ENCODE measurements around the gene SSR2. TPM values are rescaled to one million over a fixed set of nuclear protein-coding genes. Genes with fewer than 3 reads are reported as not detected.
"Not testable (repeated sequence)": the region's sequence is repeated elsewhere in the genome, so short reads cannot be mapped to it uniquely, and the experiment has no call there.

The SSR2 gene
- total RNA-seq, 2 experiments from 2014 or later, result 143 to 197 TPM

DNA sequence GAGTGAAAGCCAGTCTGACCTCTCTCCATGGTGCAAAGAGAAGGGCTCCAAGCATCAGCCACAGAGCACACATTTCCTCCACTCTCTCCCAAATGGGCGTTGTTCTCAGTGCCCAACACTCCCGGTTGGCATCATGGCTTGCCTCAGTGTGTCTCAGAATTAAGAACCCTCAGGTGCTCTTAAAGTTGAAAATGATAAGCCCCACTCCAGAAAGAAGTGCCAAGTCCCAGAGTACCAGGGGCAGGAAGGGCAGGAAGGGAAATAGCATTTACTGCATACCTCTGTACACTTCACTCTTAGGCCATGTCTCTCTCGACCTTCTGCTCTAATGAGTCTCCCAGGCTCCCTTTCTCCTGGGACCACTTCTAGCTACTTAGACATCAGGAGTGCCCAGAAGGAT, 27.2 kb downstream of the SSR2 start:
- DNase-seq (no peak), ATAC-seq (no peak)
- Mint-ChIP-seq H3K27ac (no peak overlapping the region), H3K4me1 (peaks cover 15% of the 10 kb centered on the region), H3K9me3 (ENCODE audit: low read depth) (no peaks in the 10 kb centered on the region), H3K4me3 (no peak overlapping the region), H3K27me3 (no peaks in the 10 kb centered on the region), H3K36me3 (ENCODE audit: low read depth) (no peaks in the 10 kb centered on the region)
- POLR2A ChIA-PET, result no interaction called here
- intact Hi-C loops (cut with DNase I, micrococcal nuclease), result loop anchor here in 1 of 2 experiments (10.0 kb wide), 1 partner anchor 209 kb away; no protein-coding TSS in a partner anchor
- CTCF ChIA-PET, result interaction anchor here (0.6 to 1.8 kb wide), 2 partner anchors 14 to 38 kb away, joined by 3 to 6 read pairs; no protein-coding TSS in a partner anchor

DNA sequence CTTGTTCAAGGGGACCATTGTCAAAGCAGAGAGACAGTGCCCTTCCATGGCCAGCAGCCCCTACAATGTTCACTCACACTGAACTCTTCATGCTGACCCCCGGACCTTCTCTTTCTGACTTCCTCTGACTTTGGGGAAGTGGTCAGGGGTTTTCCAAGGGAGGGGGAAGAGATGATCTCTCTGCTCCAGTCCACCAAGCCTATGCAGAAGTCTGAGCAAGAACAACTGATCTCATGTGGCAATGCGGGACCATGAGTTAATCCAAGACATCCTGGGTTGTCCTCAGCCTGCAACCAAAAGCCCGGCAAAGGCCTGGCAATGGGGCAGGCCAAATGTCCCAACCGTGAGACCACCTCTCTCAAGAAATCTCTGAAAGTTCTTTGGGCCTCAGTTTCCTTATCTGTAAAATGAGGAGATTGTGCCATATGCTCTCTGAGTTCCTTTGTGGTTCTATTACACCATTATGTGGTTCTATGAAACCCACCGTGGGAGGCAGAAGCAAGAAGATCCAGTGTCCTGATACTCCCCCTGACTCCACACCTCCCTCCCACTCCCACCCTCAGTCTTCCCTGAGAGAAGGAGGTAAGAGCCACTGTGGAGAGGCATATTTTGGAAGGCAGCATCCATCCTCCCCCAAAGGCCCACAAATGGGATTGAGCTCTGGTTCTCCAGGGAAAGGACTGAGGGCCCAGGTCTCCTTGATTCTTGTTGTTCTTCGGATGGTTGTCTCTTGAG, 30.6 kb downstream of the SSR2 start:
- intact Hi-C loops (cut with DNase I, micrococcal nuclease), result loop anchor here in 1 of 2 experiments (10.0 kb wide), 1 partner anchor 205 kb away; no protein-coding TSS in a partner anchor
- no peaks in the 10 kb centered on the region for H3K36me3 Mint-ChIP-seq (ENCODE audit: low read depth)
- H3K27me3 Mint-ChIP-seq, result no peaks in the 10 kb centered on the region
- no peaks in the 10 kb centered on the region for H3K9me3 Mint-ChIP-seq (ENCODE audit: low read depth)
- ChIA-PET POLR2A (interaction anchor here (1.0 to 1.7 kb wide), 3 partner anchors 52 to 169 kb away, joined by 3 to 8 read pairs (median 5); partner anchors contain the start of gene KHDC4), CTCF (interaction anchor here (0.6 to 5.2 kb wide), 36 partner anchors 10 to 1493 kb away, joined by 3 to 72 read pairs (median 4); partner anchors contain the start of genes ARHGEF2, KHDC4 and SYT11)
- H3K4me1 Mint-ChIP-seq, result peaks cover 15% of the 10 kb centered on the region
- no peak overlapping the region for H3K27ac Mint-ChIP-seq
- no peak overlapping the region for H3K4me3 Mint-ChIP-seq
- no peak for DNase-seq
- ATAC-seq, result no peak

DNA sequence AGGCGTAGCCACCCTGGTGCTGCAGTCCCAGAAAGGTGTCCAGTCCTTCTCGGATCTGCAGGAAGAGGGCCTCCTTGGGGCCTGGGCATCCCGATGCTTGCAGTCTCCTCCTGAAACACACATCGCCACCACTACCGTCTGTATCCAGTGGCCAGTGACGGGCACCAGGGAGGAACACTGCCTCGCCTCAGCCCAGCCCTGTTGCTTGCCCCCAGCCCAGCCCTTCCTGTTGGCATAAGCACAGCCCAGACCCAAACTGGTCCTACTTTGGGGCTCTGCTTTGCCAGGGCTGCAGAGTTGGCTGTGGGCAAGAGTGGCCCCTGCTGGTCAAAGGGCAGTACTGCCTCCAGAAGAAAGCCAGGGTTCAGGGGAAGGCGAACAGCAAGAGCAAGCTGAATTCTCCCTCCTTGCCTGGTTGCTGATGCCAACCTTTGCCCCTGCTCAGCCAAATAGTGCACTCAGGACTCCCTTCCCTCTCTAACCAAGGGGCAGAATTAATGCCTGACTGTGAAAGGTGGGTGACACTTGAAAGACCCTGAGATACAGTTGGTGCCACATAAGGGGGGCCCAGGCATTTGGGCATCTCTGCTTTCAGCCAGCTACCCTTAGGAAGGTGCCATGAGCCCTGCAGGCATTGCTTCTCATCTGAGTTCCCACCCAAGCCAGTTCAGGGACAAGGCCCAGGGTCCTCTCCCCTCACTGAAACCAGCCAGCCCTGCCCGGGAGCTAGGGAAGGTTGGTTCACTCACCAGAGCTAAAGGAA, 31.3 kb downstream of the SSR2 start:
- no peak overlapping the region for H3K4me3 Mint-ChIP-seq
- CTCF ChIA-PET, result interaction anchor here (0.6 to 5.2 kb wide), 37 partner anchors 9 to 1493 kb away, joined by 3 to 72 read pairs (median 4); partner anchors contain the start of genes ARHGEF2, KHDC4 and SYT11
- intact Hi-C loops (cut with DNase I, micrococcal nuclease), result loop anchor here (1.0 to 10.0 kb wide), 4 partner anchors 23 to 205 kb away; partner anchors contain the start of gene KHDC4 (in 2 of the 2)
- ATAC-seq (peak; percentile 96), DNase-seq (peak; percentile 88)
- H3K9me3 Mint-ChIP-seq (ENCODE audit: low read depth), result no peaks in the 10 kb centered on the region
- H3K4me1 Mint-ChIP-seq, result peaks cover 16% of the 10 kb centered on the region
- H3K36me3 Mint-ChIP-seq (ENCODE audit: low read depth), result no peaks in the 10 kb centered on the region
- POLR2A ChIA-PET, result interaction anchor here (1.0 to 1.7 kb wide), 3 partner anchors 51 to 169 kb away, joined by 3 to 8 read pairs (median 5); partner anchors contain the start of gene KHDC4
- H3K27ac Mint-ChIP-seq, result no peak overlapping the region
- H3K27me3 Mint-ChIP-seq, result no peaks in the 10 kb centered on the region

GRCh38 chr1:155984903-155985645, 35.7 kb downstream of the SSR2 start:
- H3K4me3 Mint-ChIP-seq; H3K27me3 Mint-ChIP-seq; ATAC-seq; POLR2A ChIA-PET; intact Hi-C loops (cut with DNase I, micrococcal nuclease); H3K27ac Mint-ChIP-seq; DNase-seq; H3K9me3 Mint-ChIP-seq (ENCODE audit: low read depth): not testable (repeated sequence)
- CTCF ChIA-PET, result interaction anchor here (0.5 to 5.9 kb wide), 4 partner anchors 39 to 237 kb away, joined by 3 to 47 read pairs (median 3); no protein-coding TSS in a partner anchor
- Mint-ChIP-seq H3K36me3 (ENCODE audit: low read depth) (peaks cover 11% of the 10 kb centered on the region), H3K4me1 (peaks cover 50% of the 10 kb centered on the region)

DNA sequence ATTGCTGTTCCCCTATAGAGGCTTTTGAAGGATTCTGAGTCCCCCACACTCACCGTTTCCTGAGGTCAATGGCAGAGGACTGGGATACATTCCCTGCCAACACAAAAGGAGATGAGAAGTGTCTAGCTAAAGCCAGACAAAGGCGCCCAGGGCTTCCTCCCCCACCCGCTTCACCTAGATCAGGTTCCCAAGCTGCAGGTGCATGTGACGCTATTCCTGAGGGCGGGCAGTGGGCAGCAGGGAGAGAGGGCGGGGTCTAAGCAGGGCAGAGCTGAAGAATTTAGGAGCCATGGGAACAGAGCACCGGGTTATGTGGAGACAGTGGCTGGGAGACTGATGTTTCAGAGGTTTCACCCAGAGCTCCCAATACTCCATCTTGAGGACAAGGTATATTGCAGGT, 36.4 kb downstream of the SSR2 start:
- no peaks in the 10 kb centered on the region for H3K27me3 Mint-ChIP-seq
- H3K9me3 Mint-ChIP-seq (ENCODE audit: low read depth), result no peaks in the 10 kb centered on the region
- H3K4me3 Mint-ChIP-seq, result no peak overlapping the region
- ATAC-seq (no peak), DNase-seq (no peak)
- intact Hi-C loops (cut with DNase I, micrococcal nuclease), result no loop called here
- no peak overlapping the region for H3K27ac Mint-ChIP-seq
- ChIA-PET POLR2A (no interaction called here), CTCF (interaction anchor here (0.6 to 5.9 kb wide), 5 partner anchors 38 to 865 kb away, joined by 3 to 47 read pairs (median 3); no protein-coding TSS in a partner anchor)
- peaks cover 50% of the 10 kb centered on the region for H3K4me1 Mint-ChIP-seq
- peaks cover 16% of the 10 kb centered on the region for H3K36me3 Mint-ChIP-seq (ENCODE audit: low read depth)

GRCh38 chr1:155983191-155984024, 37.3 kb downstream of the SSR2 start:
- DNase-seq, result no peak
- Mint-ChIP-seq H3K9me3 (ENCODE audit: low read depth) (no peaks in the 10 kb centered on the region), H3K27ac (peak overlapping the region; percentile 47), H3K36me3 (ENCODE audit: low read depth) (peaks cover 17% of the 10 kb centered on the region), H3K27me3 (no peaks in the 10 kb centered on the region), H3K4me1 (peaks cover 44% of the 10 kb centered on the region), H3K4me3 (no peak overlapping the region)
- POLR2A ChIA-PET, result interaction anchor here (0.9 kb wide), 1 partner anchor 49 kb away, joined by 3 read pairs; the partner anchor contains the start of gene KHDC4
- peak; percentile 26 for ATAC-seq
- intact Hi-C loops (cut with DNase I, micrococcal nuclease), result no loop called here
- CTCF ChIA-PET, result interaction anchor here (0.9 to 5.9 kb wide), 5 partner anchors 8 to 83 kb away, joined by 3 to 47 read pairs (median 4); no protein-coding TSS in a partner anchor

DNA sequence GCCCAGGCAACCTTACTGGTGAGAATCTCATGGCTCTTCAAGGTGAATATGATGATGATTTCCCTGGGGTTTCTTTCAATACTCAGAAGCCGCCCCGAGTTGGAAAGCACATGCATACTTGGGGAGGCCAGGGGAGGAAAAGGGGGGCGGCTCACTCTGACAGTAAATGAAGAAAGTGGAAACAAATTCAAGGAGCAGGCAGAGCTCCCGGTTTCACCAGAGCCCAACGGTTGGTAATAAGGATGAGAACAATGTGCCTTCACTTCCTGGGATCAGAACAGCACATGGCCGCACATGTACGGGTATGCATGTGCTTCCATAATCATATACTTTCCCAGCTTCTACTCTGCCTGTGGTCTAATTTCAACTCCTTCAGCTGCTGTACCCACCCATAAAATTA, 38.6 kb downstream of the SSR2 start:
- Mint-ChIP-seq H3K9me3 (ENCODE audit: low read depth) (no peaks in the 10 kb centered on the region), H3K27me3 (no peaks in the 10 kb centered on the region), H3K36me3 (ENCODE audit: low read depth) (peaks cover 25% of the 10 kb centered on the region), H3K4me1 (peaks cover 44% of the 10 kb centered on the region), H3K27ac (peak overlapping the region; percentile 96), H3K4me3 (peak overlapping the region; percentile 100)
- ChIA-PET POLR2A (no interaction called here), CTCF (interaction anchor here (1.0 to 5.9 kb wide), 4 partner anchors 10 to 84 kb away, joined by 3 to 47 read pairs (median 6); no protein-coding TSS in a partner anchor)
- DNase-seq (no peak), ATAC-seq (no peak)
- intact Hi-C loops (cut with DNase I, micrococcal nuclease), result no loop called here

DNA sequence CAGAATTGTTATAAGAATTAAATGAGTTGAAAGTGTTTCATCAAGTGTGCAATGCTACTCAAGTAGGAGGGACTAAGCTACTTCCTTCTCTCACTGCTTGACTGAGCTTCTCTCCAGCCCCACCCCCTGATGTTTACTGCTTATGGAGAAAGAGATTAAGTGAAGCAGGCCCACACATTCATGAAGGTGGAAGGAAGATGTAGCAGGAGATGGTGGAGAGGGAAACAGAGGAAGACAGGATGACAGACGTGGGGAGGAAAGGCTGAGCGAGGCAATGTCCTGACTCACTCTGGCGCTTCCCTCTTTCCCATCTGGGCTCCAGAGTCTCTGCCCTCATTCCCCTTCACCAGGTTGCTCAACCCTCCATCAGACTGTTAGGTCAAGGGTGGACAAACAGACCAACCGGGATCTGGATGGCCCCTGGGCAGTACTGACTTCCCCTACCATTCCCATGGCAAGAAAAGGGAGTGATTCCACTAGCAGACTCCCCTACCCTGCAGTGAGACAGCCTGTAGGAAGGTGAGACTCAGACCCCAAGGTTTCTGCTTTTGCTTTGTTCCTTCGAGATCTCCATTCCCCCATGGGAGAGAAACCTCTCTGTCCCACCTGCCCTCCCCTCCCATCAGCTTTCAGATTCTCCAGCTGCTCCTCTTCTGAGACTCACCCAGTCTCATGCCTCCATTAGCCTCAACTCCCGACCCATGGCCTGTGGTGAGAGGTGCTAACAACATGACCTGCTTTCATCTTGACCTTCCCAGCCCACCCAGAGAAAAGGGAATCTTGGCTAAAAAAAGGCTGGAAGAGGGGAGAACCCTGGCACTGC, 39.3 kb downstream of the SSR2 start:
- no peaks in the 10 kb centered on the region for H3K27me3 Mint-ChIP-seq
- H3K36me3 Mint-ChIP-seq (ENCODE audit: low read depth), result peaks cover 31% of the 10 kb centered on the region
- ChIA-PET CTCF (interaction anchor here (0.8 to 5.9 kb wide), 10 partner anchors 8 to 85 kb away, joined by 3 to 47 read pairs (median 4); partner anchors contain the start of gene KHDC4), POLR2A (interaction anchor here (0.6 kb wide), 1 partner anchor 14 kb away, joined by 3 read pairs; no protein-coding TSS in a partner anchor)
- DNase-seq (peak; percentile 53), ATAC-seq (peak; percentile 17)
- H3K4me1 Mint-ChIP-seq, result peaks cover 44% of the 10 kb centered on the region
- peak overlapping the region; percentile 96 for H3K27ac Mint-ChIP-seq
- H3K9me3 Mint-ChIP-seq (ENCODE audit: low read depth), result no peaks in the 10 kb centered on the region
- intact Hi-C loops (cut with DNase I, micrococcal nuclease), result no loop called here
- peak overlapping the region; percentile 100 for H3K4me3 Mint-ChIP-seq

- Mint-ChIP-seq H3K4me1 (peaks cover 58% of the 10 kb centered on the region), H3K36me3 (ENCODE audit: low read depth) (peaks cover 34% of the 10 kb centered on the region), H3K9me3 (ENCODE audit: low read depth) (no peaks in the 10 kb centered on the region), H3K4me3 (peak overlapping the region; percentile 100), H3K27me3 (no peaks in the 10 kb centered on the region), H3K27ac (peak overlapping the region; percentile 96)
- DNase-seq (no peak), ATAC-seq (no peak)
- ChIA-PET CTCF (interaction anchor here (0.7 to 5.9 kb wide), 5 partner anchors 10 to 45 kb away, joined by 6 to 47 read pairs (median 6); partner anchors contain the start of gene KHDC4), POLR2A (interaction anchor here (0.6 to 3.8 kb wide), 3 partner anchors 13 to 61 kb away, joined by 4 to 20 read pairs (median 5); no protein-coding TSS in a partner anchor)
- intact Hi-C loops (cut with DNase I, micrococcal nuclease), result loop anchor here (2.0 to 5.0 kb wide), 8 partner anchors 73 to 702 kb away; partner anchors contain the start of genes SYT11 (in 2 of the 2), DAP3 (in 1 of the 2), GON4L (in 1 of the 2) and HCN3 (in 1 of the 2)
Observed at GRCh38 chr1:155979597-155980343, 41.0 kb downstream of the SSR2 start.
